DND-41 (cell line): ENCODE results near the gene NRP1.

Experiments used
- ATAC-seq: fragments of 200-7000 bp; cut with Tn5 transposase; 3 replicates; pipeline ENCODE4 v1.9.1; 2021; ENCODE audit warnings: low read depth; ENCODE audit not compliant: insufficient read depth
- DNase-seq: peaks from one replicate; pipeline ENCODE4 v3.0.0-alpha.2; 2020
- H2AFZ ChIP-seq: 2 replicates; pipeline ENCODE4 v1.6.0; 2012; ENCODE audit warnings: low read depth, low read length
- H3K27ac ChIP-seq: 2 replicates; pipeline ENCODE4 v1.5.1; 2012; ENCODE audit warnings: low read length, inconsistent platforms
- H3K27me3 ChIP-seq: fragments of 200-600 bp; sonication (generic); 2 replicates; pipeline ENCODE4 v1.6.0; 2012; ENCODE audit warnings: low read length, mild to moderate bottlenecking, inconsistent platforms; ENCODE audit not compliant: insufficient read depth, poor library complexity
- H3K36me3 ChIP-seq: 2 replicates; pipeline ENCODE4 v1.5.1; 2012; ENCODE audit warnings: low read length, inconsistent platforms; ENCODE audit not compliant: insufficient read depth
- H3K4me1 ChIP-seq: 2 replicates; pipeline ENCODE4 v1.5.1; 2012; ENCODE audit warnings: mild to moderate bottlenecking, low read length; ENCODE audit not compliant: insufficient read depth
- H3K4me2 ChIP-seq: 2 replicates; pipeline ENCODE4 v1.6.0; 2012; ENCODE audit warnings: mild to moderate bottlenecking, moderate library complexity, low read length, inconsistent platforms; ENCODE audit not compliant: insufficient read depth
- H3K4me3 ChIP-seq, 2 experiments: fragments of 200-600 bp in 1 of 2; shearing (Covaris generic) in 1 of 2; 2 replicates each; pipeline ENCODE4 v1.5.1; 2012 to 2016; ENCODE audit warnings: inconsistent platforms in 2 of 2, low read length in 2 of 2, mild to moderate bottlenecking in 2 of 2, low read depth in 1 of 2, moderate library complexity in 1 of 2
- H3K79me2 ChIP-seq: 2 replicates; pipeline ENCODE4 v1.6.0; 2012; ENCODE audit warnings: low read length, inconsistent platforms; ENCODE audit not compliant: insufficient read depth
- H3K9ac ChIP-seq: 2 replicates; pipeline ENCODE4 v1.6.0; 2012; ENCODE audit warnings: low read depth, mild to moderate bottlenecking, inconsistent platforms, low read length, moderate library complexity
- H3K9me3 ChIP-seq: 2 replicates; pipeline ENCODE4 v1.5.1; 2012; ENCODE audit warnings: low read length, moderate library complexity, mild to moderate bottlenecking, inconsistent platforms; ENCODE audit not compliant: insufficient read depth, severe bottlenecking
- H4K20me1 ChIP-seq: 2 replicates; pipeline ENCODE4 v1.6.0; 2012; ENCODE audit warnings: low read length; ENCODE audit not compliant: insufficient read depth
- CTCF ChIP-seq: IDR thresholded peaks from 2 replicates; pipeline ENCODE4 v1.5.1; 2012; ENCODE audit warnings: borderline replicate concordance, low read length, moderate library complexity, mild to moderate bottlenecking; ENCODE audit not compliant: poor library complexity, severe bottlenecking; ENCODE audit errors: extremely low read depth
- EZH2 ChIP-seq: IDR thresholded peaks from 3 replicates; pipeline ENCODE4 v1.6.1; 2012; ENCODE audit warnings: borderline replicate concordance, low read depth, mild to moderate bottlenecking, moderate library complexity, low read length, inconsistent platforms; ENCODE audit not compliant: severe bottlenecking

The NRP1 gene

GRCh38 chr10:33187427-33187999 lies 147.0 kb downstream of the NRP1 start:
- H3K4me3 ChIP-seq, result no peak overlapping the region
- no peaks in the 10 kb centered on the region for H3K27me3 ChIP-seq
- no peaks in the 10 kb centered on the region for H4K20me1 ChIP-seq
- no peaks in the 10 kb centered on the region for H3K9me3 ChIP-seq
- no peak overlapping the region for H3K27ac ChIP-seq
- H3K36me3 ChIP-seq, result no peaks in the 10 kb centered on the region
- no peak for TF ChIP-seq CTCF
- TF ChIP-seq EZH2, result no peak
- H3K4me1 ChIP-seq, result no peaks in the 10 kb centered on the region
- no peaks in the 10 kb centered on the region for H3K79me2 ChIP-seq
- ATAC-seq, result no peak
- H3K4me2 ChIP-seq, result no peak overlapping the region
- H3K9ac ChIP-seq, result no peak overlapping the region
- DNase-seq, result no peak
- no peak overlapping the region for H2AFZ ChIP-seq

- H3K9ac ChIP-seq, result no peak overlapping the region
- no peak for TF ChIP-seq EZH2
- TF ChIP-seq CTCF, result no peak
- ATAC-seq (no peak), DNase-seq (no peak)
- no peaks in the 10 kb centered on the region for H3K27me3 ChIP-seq
- no peak overlapping the region for H3K27ac ChIP-seq
- no peaks in the 10 kb centered on the region for H3K36me3 ChIP-seq
- H3K4me2 ChIP-seq, result no peak overlapping the region
- no peaks in the 10 kb centered on the region for H3K9me3 ChIP-seq
- H4K20me1 ChIP-seq, result no peaks in the 10 kb centered on the region
- H3K4me1 ChIP-seq, result no peaks in the 10 kb centered on the region
- no peak overlapping the region for H3K4me3 ChIP-seq
- no peaks in the 10 kb centered on the region for H3K79me2 ChIP-seq
- H2AFZ ChIP-seq, result no peak overlapping the region
Measured at GRCh38 chr10:33186150-33186549, 148.3 kb downstream of the NRP1 start.

GRCh38 chr10:33183655-33184054 lies 150.8 kb downstream of the NRP1 start:
- H3K4me1 ChIP-seq, result no peaks in the 10 kb centered on the region
- no peaks in the 10 kb centered on the region for H3K36me3 ChIP-seq
- no peak overlapping the region for H3K4me2 ChIP-seq
- DNase-seq, result no peak
- no peak for ATAC-seq
- H3K27me3 ChIP-seq, result no peaks in the 10 kb centered on the region
- no peak overlapping the region for H2AFZ ChIP-seq
- H3K27ac ChIP-seq, result no peak overlapping the region
- no peaks in the 10 kb centered on the region for H3K79me2 ChIP-seq
- no peak overlapping the region for H3K4me3 ChIP-seq
- no peaks in the 10 kb centered on the region for H4K20me1 ChIP-seq
- TF ChIP-seq CTCF, result no peak
- no peak for TF ChIP-seq EZH2
- no peaks in the 10 kb centered on the region for H3K9me3 ChIP-seq
- no peak overlapping the region for H3K9ac ChIP-seq

GRCh38 chr10:33180921-33181320 lies 153.5 kb downstream of the NRP1 start:
- no peaks in the 10 kb centered on the region for H3K9me3 ChIP-seq
- H3K36me3 ChIP-seq, result no peaks in the 10 kb centered on the region
- no peak overlapping the region for H3K27ac ChIP-seq
- TF ChIP-seq EZH2, result no peak
- no peak for TF ChIP-seq CTCF
- DNase-seq (no peak), ATAC-seq (no peak)
- H2AFZ ChIP-seq, result no peak overlapping the region
- H3K4me3 ChIP-seq, result no peak overlapping the region
- no peak overlapping the region for H3K4me2 ChIP-seq
- H3K27me3 ChIP-seq, result no peaks in the 10 kb centered on the region
- H3K9ac ChIP-seq, result no peak overlapping the region
- H3K79me2 ChIP-seq, result no peaks in the 10 kb centered on the region
- no peaks in the 10 kb centered on the region for H4K20me1 ChIP-seq
- H3K4me1 ChIP-seq, result no peaks in the 10 kb centered on the region
